ENCODE data around the gene EAPP.

GRCh38 chr14:34496007-34496678 is 43.4 kb downstream of the EAPP start:
- TF ChIP-seq CTCF (IDR thresholded peaks at IDR 0.05) (no peak), POLR2A (IDR thresholded peaks at IDR 0.05) (no peak)
